GM23338 (cell line): ENCODE results near the gene CDC42EP2. TPM values are rescaled to one million over a fixed set of nuclear protein-coding genes. Genes with fewer than 3 reads are reported as not detected.

Experiments
- ATAC-seq: fragments of 200-7000 bp; cut with Tn5 transposase; 3 replicates; pipeline ENCODE4 v1.9.1; 2020
- DNase-seq: peaks from one replicate; pipeline ENCODE4 v3.0.0-alpha.2; 2015; ENCODE audit warnings: low spot score
- H2AFZ ChIP-seq: fragments of 200-600 bp; sonication (generic); 2 replicates; pipeline ENCODE4 v1.8.0; 2016; ENCODE audit warnings: antibody characterized with exemption, mild to moderate bottlenecking, moderate library complexity
- H3F3A ChIP-seq: fragments of 200-600 bp; sonication (generic); replicated peaks from 2 replicates; pipeline ENCODE4 v1.8.0; 2017; ENCODE audit warnings: antibody characterized with exemption, mixed run types, low read depth
- H3K27ac ChIP-seq: fragments of 200-600 bp; sonication (generic); 2 replicates; pipeline ENCODE4 v1.6.1; 2016; ENCODE audit warnings: low read depth
- H3K27me3 ChIP-seq: fragments of 200-600 bp; sonication (generic); 2 replicates; pipeline ENCODE4 v1.8.0; 2016; ENCODE audit warnings: mild to moderate bottlenecking, mixed run types, moderate library complexity; ENCODE audit not compliant: insufficient read depth
- H3K36me3 ChIP-seq: fragments of 200-600 bp; sonication (generic); 2 replicates; pipeline ENCODE4 v1.8.0; 2016; ENCODE audit warnings: mild to moderate bottlenecking; ENCODE audit not compliant: insufficient read depth
- H3K4me1 ChIP-seq: fragments of 200-600 bp; sonication (generic); 2 replicates; pipeline ENCODE4 v1.8.0; 2016; ENCODE audit warnings: mild to moderate bottlenecking, moderate library complexity; ENCODE audit not compliant: insufficient read depth
- H3K4me2 ChIP-seq: fragments of 200-600 bp; sonication (generic); 2 replicates; pipeline ENCODE4 v1.7.1; 2017; ENCODE audit warnings: mixed run types
- H3K4me3 ChIP-seq: fragments of 200-600 bp; sonication (generic); 2 replicates; pipeline ENCODE4 v1.6.1; 2016; ENCODE audit warnings: mixed run types
- H3K79me2 ChIP-seq: fragments of 200-600 bp; sonication (generic); replicated peaks from 2 replicates; pipeline ENCODE4 v1.8.0; 2017; ENCODE audit warnings: mild to moderate bottlenecking; ENCODE audit not compliant: insufficient read depth
- H3K9me2 ChIP-seq: fragments of 200-600 bp; sonication (generic); 2 replicates; pipeline ENCODE4 v1.8.0; 2017; ENCODE audit not compliant: insufficient read depth
- H4K20me1 ChIP-seq: fragments of 200-600 bp; sonication (generic); replicated peaks from 2 replicates; pipeline ENCODE4 v1.8.0; 2017; ENCODE audit warnings: mild to moderate bottlenecking; ENCODE audit not compliant: insufficient read depth
- H3K27ac Mint-ChIP-seq: 2 replicates; pipeline ENCODE4 v1.8.0; 2020; ENCODE audit warnings: inconsistent platforms, mild to moderate bottlenecking, moderate library complexity, mixed read lengths
- H3K27me3 Mint-ChIP-seq: 3 replicates; pipeline ENCODE4 v1.8.0; 2022; ENCODE audit warnings: low read depth, mild to moderate bottlenecking, moderate library complexity, mixed read lengths, inconsistent platforms; ENCODE audit not compliant: insufficient read depth, poor library complexity
- H3K36me3 Mint-ChIP-seq: 3 replicates; pipeline ENCODE4 v1.8.0; 2021; ENCODE audit warnings: low read depth, mild to moderate bottlenecking, inconsistent platforms, moderate library complexity, mixed read lengths
- H3K4me1 Mint-ChIP-seq: 3 replicates; pipeline ENCODE4 v1.8.0; 2020; ENCODE audit warnings: mild to moderate bottlenecking, inconsistent platforms, mixed read lengths
- H3K4me3 Mint-ChIP-seq: 3 replicates; pipeline ENCODE4 v1.8.0; 2021; ENCODE audit warnings: moderate library complexity, mild to moderate bottlenecking, inconsistent platforms, mixed read lengths
- H3K9me3 Mint-ChIP-seq: 3 replicates; pipeline ENCODE4 v1.8.0; 2020; ENCODE audit warnings: moderate library complexity, mild to moderate bottlenecking, inconsistent platforms, mixed read lengths
- CREB1 ChIP-seq: fragments of 250-450 bp; sonication (Bioruptor Pico); IDR thresholded peaks from 2 replicates; pipeline ENCODE4 v1.5.0; 2020; ENCODE audit warnings: low read depth, mild to moderate bottlenecking, moderate library complexity
- EZH2 ChIP-seq: fragments of 200-600 bp; sonication (generic); IDR thresholded peaks from one replicate; pipeline ENCODE4 v1.8.0; 2017; ENCODE audit warnings: antibody characterized with exemption, mild to moderate bottlenecking, low read depth; ENCODE audit not compliant: unreplicated experiment
- EZH2phosphoT487 ChIP-seq: fragments of 200-600 bp; sonication (generic); IDR thresholded peaks from one replicate; pipeline ENCODE4 v1.8.1; 2018; ENCODE audit warnings: antibody characterized with exemption; ENCODE audit not compliant: unreplicated experiment
- POLR2AphosphoS5 ChIP-seq: IDR thresholded peaks from 2 replicates; pipeline ENCODE4 v1.6.1; 2016; ENCODE audit warnings: antibody characterized with exemption, low read depth
- STAT1 ChIP-seq: IDR thresholded peaks from one replicate; pipeline ENCODE4 v1.6.1; 2016; ENCODE audit warnings: antibody characterized with exemption; ENCODE audit not compliant: unreplicated experiment
- ZNF114 ChIP-seq: fragments of 250-450 bp; sonication (Bioruptor Pico); IDR thresholded peaks from 2 replicates; pipeline ENCODE4 v1.5.0; 2020; ENCODE audit warnings: mild to moderate bottlenecking, moderate library complexity
- ZNF331 ChIP-seq: fragments of 250-450 bp; sonication (Bioruptor Pico); IDR thresholded peaks from 2 replicates; pipeline ENCODE4 v1.5.0; 2020; ENCODE audit warnings: low read depth, mild to moderate bottlenecking, moderate library complexity
- polyA plus RNA-seq: library from polyadenylated mRNA; unstranded; fragments of >200 nt; fragmentation: Nextera tagmentation; extraction: Ambion mirVana; gene quantifications from 2 replicates; pipeline ENCODE4 v1.2.1, GENCODE V29; 2016
- total RNA-seq: library from RNA; depleted of rRNA; stranded (reverse); fragments of >200 nt; shearing (Covaris generic); gene quantifications from 2 replicates; pipeline ENCODE4 v1.2.3, GENCODE V29; 2014
- TF ChIP-seq, protein P1 (sequence below): fragments of 250-450 bp; sonication (Bioruptor Pico); IDR thresholded peaks from 2 replicates; pipeline ENCODE4 v1.5.0; 2020; ENCODE audit warnings: mild to moderate bottlenecking, moderate library complexity

CDC42EP2 gene
- total and polyA plus RNA-seq, 2 experiments from 2014 or later: 18.2 to 19.0 TPM

DNA sequence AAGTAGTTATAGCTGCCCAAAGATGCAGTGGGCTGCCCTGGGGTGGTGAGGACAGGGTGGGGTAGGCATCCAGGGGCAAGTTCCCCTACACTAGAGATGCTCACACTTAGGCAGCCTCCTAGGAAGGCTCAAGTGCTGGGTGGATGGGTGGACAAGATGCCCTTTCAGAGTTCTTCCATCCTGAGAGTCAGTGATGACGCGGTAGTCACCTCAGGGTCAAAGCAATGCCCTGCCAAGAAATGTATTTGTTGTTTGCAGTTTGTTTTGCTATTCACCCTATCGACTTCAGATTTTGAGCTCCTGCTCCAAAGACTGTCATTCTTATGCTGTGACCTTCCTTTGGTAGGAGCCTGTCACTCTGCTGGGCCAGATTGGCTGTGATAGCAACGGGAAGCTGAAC is 34.0 kb upstream of the CDC42EP2 start:
- ATAC-seq (no peak), DNase-seq (no peak)
- H4K20me1 ChIP-seq: peaks cover 2% of the 10 kb centered on the region; the same call in 1 of the 2 replicates
- peaks cover 16% of the 10 kb centered on the region; the same call in 1 of the 2 replicates for H3F3A ChIP-seq
- Mint-ChIP-seq H3K36me3 (peaks cover 87% of the 10 kb centered on the region), H3K4me1 (peaks cover 5% of the 10 kb centered on the region; the same call in 1 of the 3 replicates), H3K27me3 (peaks cover 2% of the 10 kb centered on the region), H3K4me3 (no peak overlapping the region), H3K9me3 (no peaks in the 10 kb centered on the region), H3K27ac (no peak overlapping the region)
- H3K4me3 ChIP-seq: no peak overlapping the region
- no peaks in the 10 kb centered on the region for H3K27me3 ChIP-seq
- TF ChIP-seq, protein P1, sequence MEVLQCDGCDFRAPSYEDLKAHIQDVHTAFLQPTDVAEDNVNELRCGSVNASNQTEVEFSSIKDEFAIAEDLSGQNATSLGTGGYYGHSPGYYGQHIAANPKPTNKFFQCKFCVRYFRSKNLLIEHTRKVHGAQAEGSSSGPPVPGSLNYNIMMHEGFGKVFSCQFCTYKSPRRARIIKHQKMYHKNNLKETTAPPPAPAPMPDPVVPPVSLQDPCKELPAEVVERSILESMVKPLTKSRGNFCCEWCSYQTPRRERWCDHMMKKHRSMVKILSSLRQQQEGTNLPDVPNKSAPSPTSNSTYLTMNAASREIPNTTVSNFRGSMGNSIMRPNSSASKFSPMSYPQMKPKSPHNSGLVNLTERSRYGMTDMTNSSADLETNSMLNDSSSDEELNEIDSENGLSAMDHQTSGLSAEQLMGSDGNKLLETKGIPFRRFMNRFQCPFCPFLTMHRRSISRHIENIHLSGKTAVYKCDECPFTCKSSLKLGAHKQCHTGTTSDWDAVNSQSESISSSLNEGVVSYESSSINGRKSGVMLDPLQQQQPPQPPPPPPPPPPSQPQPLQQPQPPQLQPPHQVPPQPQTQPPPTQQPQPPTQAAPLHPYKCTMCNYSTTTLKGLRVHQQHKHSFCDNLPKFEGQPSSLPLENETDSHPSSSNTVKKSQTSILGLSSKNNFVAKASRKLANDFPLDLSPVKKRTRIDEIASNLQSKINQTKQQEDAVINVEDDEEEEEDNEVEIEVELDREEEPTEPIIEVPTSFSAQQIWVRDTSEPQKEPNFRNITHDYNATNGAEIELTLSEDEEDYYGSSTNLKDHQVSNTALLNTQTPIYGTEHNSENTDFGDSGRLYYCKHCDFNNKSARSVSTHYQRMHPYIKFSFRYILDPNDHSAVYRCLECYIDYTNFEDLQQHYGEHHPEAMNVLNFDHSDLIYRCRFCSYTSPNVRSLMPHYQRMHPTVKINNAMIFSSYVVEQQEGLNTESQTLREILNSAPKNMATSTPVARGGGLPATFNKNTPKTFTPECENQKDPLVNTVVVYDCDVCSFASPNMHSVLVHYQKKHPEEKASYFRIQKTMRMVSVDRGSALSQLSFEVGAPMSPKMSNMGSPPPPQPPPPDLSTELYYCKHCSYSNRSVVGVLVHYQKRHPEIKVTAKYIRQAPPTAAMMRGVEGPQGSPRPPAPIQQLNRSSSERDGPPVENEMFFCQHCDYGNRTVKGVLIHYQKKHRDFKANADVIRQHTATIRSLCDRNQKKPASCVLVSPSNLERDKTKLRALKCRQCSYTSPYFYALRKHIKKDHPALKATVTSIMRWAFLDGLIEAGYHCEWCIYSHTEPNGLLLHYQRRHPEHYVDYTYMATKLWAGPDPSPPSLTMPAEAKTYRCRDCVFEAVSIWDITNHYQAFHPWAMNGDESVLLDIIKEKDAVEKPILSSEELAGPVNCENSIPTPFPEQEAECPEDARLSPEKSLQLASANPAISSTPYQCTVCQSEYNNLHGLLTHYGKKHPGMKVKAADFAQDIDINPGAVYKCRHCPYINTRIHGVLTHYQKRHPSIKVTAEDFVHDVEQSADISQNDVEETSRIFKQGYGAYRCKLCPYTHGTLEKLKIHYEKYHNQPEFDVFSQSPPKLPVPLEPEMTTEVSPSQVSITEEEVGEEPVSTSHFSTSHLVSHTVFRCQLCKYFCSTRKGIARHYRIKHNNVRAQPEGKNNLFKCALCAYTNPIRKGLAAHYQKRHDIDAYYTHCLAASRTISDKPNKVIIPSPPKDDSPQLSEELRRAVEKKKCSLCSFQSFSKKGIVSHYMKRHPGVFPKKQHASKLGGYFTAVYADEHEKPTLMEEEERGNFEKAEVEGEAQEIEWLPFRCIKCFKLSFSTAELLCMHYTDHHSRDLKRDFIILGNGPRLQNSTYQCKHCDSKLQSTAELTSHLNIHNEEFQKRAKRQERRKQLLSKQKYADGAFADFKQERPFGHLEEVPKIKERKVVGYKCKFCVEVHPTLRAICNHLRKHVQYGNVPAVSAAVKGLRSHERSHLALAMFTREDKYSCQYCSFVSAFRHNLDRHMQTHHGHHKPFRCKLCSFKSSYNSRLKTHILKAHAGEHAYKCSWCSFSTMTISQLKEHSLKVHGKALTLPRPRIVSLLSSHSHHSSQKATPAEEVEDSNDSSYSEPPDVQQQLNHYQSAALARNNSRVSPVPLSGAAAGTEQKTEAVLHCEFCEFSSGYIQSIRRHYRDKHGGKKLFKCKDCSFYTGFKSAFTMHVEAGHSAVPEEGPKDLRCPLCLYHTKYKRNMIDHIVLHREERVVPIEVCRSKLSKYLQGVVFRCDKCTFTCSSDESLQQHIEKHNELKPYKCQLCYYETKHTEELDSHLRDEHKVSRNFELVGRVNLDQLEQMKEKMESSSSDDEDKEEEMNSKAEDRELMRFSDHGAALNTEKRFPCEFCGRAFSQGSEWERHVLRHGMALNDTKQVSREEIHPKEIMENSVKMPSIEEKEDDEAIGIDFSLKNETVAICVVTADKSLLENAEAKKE (CRISPR knock-in tag): no peak
- TF ChIP-seq POLR2AphosphoS5: no peak
- no peak for TF ChIP-seq CREB1 (CRISPR knock-in tag)
- TF ChIP-seq EZH2phosphoT487: no peak
- TF ChIP-seq ZNF114 (CRISPR knock-in tag): no peak
- no peak for TF ChIP-seq STAT1
- TF ChIP-seq ZNF331 (CRISPR knock-in tag): no peak
- no peak for TF ChIP-seq EZH2
- no peak overlapping the region for H3K4me2 ChIP-seq
- H3K36me3 ChIP-seq: peaks cover 54% of the 10 kb centered on the region
- H3K9me2 ChIP-seq: no peaks in the 10 kb centered on the region
- H3K79me2 ChIP-seq: no peaks in the 10 kb centered on the region
- H2AFZ ChIP-seq: no peak overlapping the region
- no peaks in the 10 kb centered on the region for H3K4me1 ChIP-seq
- H3K27ac ChIP-seq: no peak overlapping the region
